ENCODE data around the gene C1QB.

Gene C1QB

GRCh38 chr1:22635436-22635835, 17.6 kb upstream of the C1QB start:
- no peak for DNase-seq

GRCh38 chr1:22636353-22636752, 16.7 kb upstream of the C1QB start, which contains the start of gene C1QA:
TSS of gene C1QA (plus strand) at chr1:22636628. CDS start at chr1:22637617, 989 bp downstream.
- DNase-seq, result no peak

GRCh38 chr1:22636927-22637326, 16.1 kb upstream of the C1QB start:
- DNase-seq, result no peak

GRCh38 chr1:22637907-22638445, 15.1 kb upstream of the C1QB start:
- no peak for DNase-seq

GRCh38 chr1:22638476-22639234, 14.4 kb upstream of the C1QB start:
- DNase-seq, result no peak

GRCh38 chr1:22639286-22639685, 13.8 kb upstream of the C1QB start:
- peak; percentile 20 for DNase-seq

GRCh38 chr1:22641247-22641646, 11.8 kb upstream of the C1QB start:
- DNase-seq, result no peak

GRCh38 chr1:22641906-22642636, 11.0 kb upstream of the C1QB start:
- DNase-seq, result peak; percentile 22 to 65

- DNase-seq, result no peak
Measured at GRCh38 chr1:22643381-22643780, 9.7 kb upstream of the C1QB start, which contains the start of gene C1QC. TSS of gene C1QC (plus strand) at chr1:22643633. CDS start at chr1:22644024, 391 bp downstream.

- no peak for DNase-seq
Measured at GRCh38 chr1:22643928-22644327, 9.1 kb upstream of the C1QB start.

- no peak for DNase-seq
Measured at GRCh38 chr1:22645931-22646330, 7.1 kb upstream of the C1QB start.

- DNase-seq, result no peak
Measured at GRCh38 chr1:22646384-22646783, 6.7 kb upstream of the C1QB start.

- DNase-seq, result no peak
Measured at GRCh38 chr1:22650089-22650693, 2.8 kb upstream of the C1QB start.

- DNase-seq, result no peak
Measured at GRCh38 chr1:22651941-22652856, 837 bp upstream of the C1QB start.

GRCh38 chr1:22654692-22655091, 1.7 kb downstream of the C1QB start:
- DNase-seq, result no peak

- DNase-seq, result no peak
Measured at GRCh38 chr1:22658385-22659163, 5.5 kb downstream of the C1QB start.

- no peak for DNase-seq
Measured at GRCh38 chr1:22660716-22661241, 7.7 kb downstream of the C1QB start.

GRCh38 chr1:22661880-22662279, 8.8 kb downstream of the C1QB start:
- DNase-seq, result no peak

- no peak for DNase-seq
Measured at GRCh38 chr1:22662318-22662717, 9.3 kb downstream of the C1QB start.

GRCh38 chr1:22662986-22663408, 10.0 kb downstream of the C1QB start:
- no peak for DNase-seq

- DNase-seq, result peak in 1 of 2 experiments; percentile 20
Measured at GRCh38 chr1:22665752-22666151, 12.7 kb downstream of the C1QB start.

Measured in NCI-H1930 (cell line).